ENCODE data around the gene MAP4K5.
"Not testable (repeated sequence)": the region's sequence is repeated elsewhere in the genome, so short reads cannot be mapped to it uniquely, and the experiment has no call there.

MAP4K5 gene

GRCh38 chr14:50539051-50539450 lies 6.7 kb upstream of the MAP4K5 start:
- TF ChIP-seq ARNTL (CRISPR knock-in tag; IDR thresholded peaks at IDR 0.05; ENCODE audit: borderline replicate concordance, low read depth): no peak
- no peak for TF ChIP-seq BACH2 (CRISPR knock-in tag; IDR thresholded peaks at IDR 0.05; ENCODE audit: borderline replicate concordance)
- TF ChIP-seq ZFP30 (CRISPR knock-in tag; IDR thresholded peaks at IDR 0.05): no peak
- no peak for TF ChIP-seq SNAI2 (CRISPR knock-in tag; IDR thresholded peaks at IDR 0.05)
- no peak for TF ChIP-seq ZC3H10 (CRISPR knock-in tag; IDR thresholded peaks at IDR 0.05)
- TF ChIP-seq CSDC2 (CRISPR knock-in tag; IDR thresholded peaks at IDR 0.05): no peak
- TF ChIP-seq TSHZ2 (CRISPR knock-in tag; IDR thresholded peaks at IDR 0.05): no peak
- no peak for TF ChIP-seq GLIS3 (CRISPR knock-in tag; IDR thresholded peaks at IDR 0.05)
- no peak for TF ChIP-seq PATZ1 (CRISPR knock-in tag; IDR thresholded peaks at IDR 0.05; ENCODE audit: borderline replicate concordance)
- no peak for ATAC-seq

GRCh38 chr14:50538034-50538433 lies 5.7 kb upstream of the MAP4K5 start:
- ATAC-seq: not testable (repeated sequence)

- ATAC-seq: no peak
- TF ChIP-seq CSRNP3 (CRISPR knock-in tag; IDR thresholded peaks at IDR 0.05) (no peak), BACH2 (CRISPR knock-in tag; IDR thresholded peaks at IDR 0.05; ENCODE audit: borderline replicate concordance) (no peak), CREB5 (CRISPR knock-in tag; IDR thresholded peaks at IDR 0.05; ENCODE audit: low read depth) (no peak), ZNF8 (CRISPR knock-in tag; IDR thresholded peaks at IDR 0.05) (no peak), ISL1 (CRISPR knock-in tag; IDR thresholded peaks at IDR 0.05) (no peak), PATZ1 (CRISPR knock-in tag; IDR thresholded peaks at IDR 0.05; ENCODE audit: borderline replicate concordance) (no peak), ZNF565 (CRISPR knock-in tag; conservative IDR thresholded peaks at IDR 0.05; ENCODE audit: low read depth) (no peak)
Measured at GRCh38 chr14:50534997-50535396, 2.6 kb upstream of the MAP4K5 start.

GRCh38 chr14:50534416-50534815 lies 2.0 kb upstream of the MAP4K5 start:
- no peak for ATAC-seq
- TF ChIP-seq ESRRG (CRISPR knock-in tag; IDR thresholded peaks at IDR 0.05): no peak
- TF ChIP-seq CREB5 (CRISPR knock-in tag; IDR thresholded peaks at IDR 0.05; ENCODE audit: low read depth): no peak
- TF ChIP-seq RARB (CRISPR knock-in tag; IDR thresholded peaks at IDR 0.05): no peak
- TF ChIP-seq ZFP30 (CRISPR knock-in tag; IDR thresholded peaks at IDR 0.05): no peak
- no peak for TF ChIP-seq PPARA (CRISPR knock-in tag; IDR thresholded peaks at IDR 0.05; ENCODE audit: borderline replicate concordance)
- TF ChIP-seq PATZ1 (CRISPR knock-in tag; IDR thresholded peaks at IDR 0.05; ENCODE audit: borderline replicate concordance): no peak
- no peak for TF ChIP-seq TOX (CRISPR knock-in tag; IDR thresholded peaks at IDR 0.05; ENCODE audit: borderline replicate concordance)
- TF ChIP-seq ZC3H10 (CRISPR knock-in tag; IDR thresholded peaks at IDR 0.05): no peak
- TF ChIP-seq OSR1 (CRISPR knock-in tag; IDR thresholded peaks at IDR 0.05): no peak
- TF ChIP-seq BACH2 (CRISPR knock-in tag; IDR thresholded peaks at IDR 0.05; ENCODE audit: borderline replicate concordance): no peak
- no peak for TF ChIP-seq ARNTL (CRISPR knock-in tag; IDR thresholded peaks at IDR 0.05; ENCODE audit: borderline replicate concordance, low read depth)
- TF ChIP-seq GLIS3 (CRISPR knock-in tag; IDR thresholded peaks at IDR 0.05): no peak
- TF ChIP-seq ZFP3 (CRISPR knock-in tag; IDR thresholded peaks at IDR 0.05): no peak
- TF ChIP-seq TCF4 (CRISPR knock-in tag; IDR thresholded peaks at IDR 0.05; ENCODE audit: borderline replicate concordance): no peak
- TF ChIP-seq POU6F1 (CRISPR knock-in tag; IDR thresholded peaks at IDR 0.05; ENCODE audit: borderline replicate concordance, low read depth): no peak
